ENCODE measurements around the gene SULT4A1. TPM values are rescaled to one million over a fixed set of nuclear protein-coding genes. Genes with fewer than 3 reads are reported as not detected.

Gene SULT4A1
- total RNA-seq, 1 donor from 2014 or later, result not detected

DNA sequence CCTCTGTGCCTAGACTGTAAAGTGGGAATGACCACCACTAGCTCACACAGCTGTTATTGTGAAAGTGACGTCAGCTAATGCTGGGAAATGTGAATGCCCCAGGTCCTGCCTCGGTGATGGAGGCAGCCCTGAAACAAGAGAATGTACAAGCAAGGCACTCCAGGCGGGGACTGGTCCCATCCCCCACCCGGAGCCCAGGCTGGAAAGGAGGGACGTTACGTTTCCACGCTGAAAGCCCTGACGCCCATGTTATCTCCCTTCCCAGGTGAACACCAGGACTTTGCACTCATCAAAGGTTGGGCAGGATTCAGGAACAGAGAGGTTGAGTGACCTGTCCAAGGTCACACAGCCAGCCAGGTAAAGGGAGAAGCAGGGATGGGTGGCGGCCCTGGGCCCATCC is 784 bp downstream of the SULT4A1 start:
- intact Hi-C loops (cut with micrococcal nuclease), result no loop called here

DNA sequence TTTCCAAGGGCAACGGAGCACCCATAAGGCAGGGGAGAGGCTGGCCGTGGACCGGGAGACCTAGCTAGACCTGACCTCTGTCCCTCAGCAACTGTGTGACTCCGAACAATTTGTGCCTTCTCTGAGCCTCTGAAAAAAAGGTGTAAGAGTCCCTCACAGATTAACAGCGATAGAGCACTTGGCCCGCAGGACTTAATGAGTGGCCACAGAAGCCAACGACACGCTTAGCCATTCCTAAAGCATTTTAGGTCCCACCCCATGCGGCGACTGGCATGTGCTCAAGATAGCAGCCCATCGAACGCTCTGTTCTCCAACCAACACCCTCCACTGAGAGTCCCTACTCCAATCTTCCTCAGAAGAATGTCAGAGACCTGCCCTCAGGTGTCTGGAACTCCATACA is 1.5 kb downstream of the SULT4A1 start:
- intact Hi-C loops (cut with micrococcal nuclease), result no loop called here

DNA sequence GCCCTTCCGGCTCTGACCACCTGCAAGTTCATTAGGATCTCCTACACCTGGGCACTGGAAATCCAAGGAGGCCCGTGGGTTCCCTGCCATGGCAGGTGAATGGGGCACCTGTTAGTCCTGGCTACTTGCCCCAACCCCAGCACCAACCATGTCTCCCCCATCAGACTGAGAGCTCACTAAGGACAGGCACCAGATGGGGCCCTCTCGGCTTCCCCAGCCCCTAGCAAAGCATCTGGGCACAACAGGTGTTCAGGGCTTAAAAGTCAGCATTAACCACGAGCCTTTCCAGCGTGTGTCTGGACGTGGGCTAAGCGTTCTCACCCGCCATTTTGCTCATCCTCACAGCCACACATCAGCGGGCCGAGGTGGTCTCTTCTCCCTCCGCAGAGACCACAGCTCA is 2.2 kb downstream of the SULT4A1 start:
- intact Hi-C loops (cut with micrococcal nuclease), result no loop called here

DNA sequence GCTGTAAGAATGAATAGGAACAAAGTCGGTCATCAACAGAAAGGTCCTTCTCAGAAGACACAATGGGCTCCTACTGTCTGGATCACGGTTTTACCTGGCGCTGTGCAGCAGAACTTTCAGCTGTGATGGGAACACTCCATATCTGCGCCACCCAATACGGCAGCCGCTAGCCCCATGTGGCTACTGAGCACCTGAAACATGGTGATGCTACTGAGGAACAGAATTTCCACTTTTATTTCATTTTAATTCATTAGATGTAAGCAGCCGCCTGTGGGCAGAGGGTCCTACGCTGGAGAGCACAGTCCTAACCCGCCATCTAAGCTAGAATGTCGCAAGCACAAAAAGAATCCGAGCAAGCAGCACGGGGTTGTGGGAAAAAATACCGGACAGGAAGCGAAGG is 2.7 kb downstream of the SULT4A1 start:
- intact Hi-C loops (cut with micrococcal nuclease), result no loop called here

DNA sequence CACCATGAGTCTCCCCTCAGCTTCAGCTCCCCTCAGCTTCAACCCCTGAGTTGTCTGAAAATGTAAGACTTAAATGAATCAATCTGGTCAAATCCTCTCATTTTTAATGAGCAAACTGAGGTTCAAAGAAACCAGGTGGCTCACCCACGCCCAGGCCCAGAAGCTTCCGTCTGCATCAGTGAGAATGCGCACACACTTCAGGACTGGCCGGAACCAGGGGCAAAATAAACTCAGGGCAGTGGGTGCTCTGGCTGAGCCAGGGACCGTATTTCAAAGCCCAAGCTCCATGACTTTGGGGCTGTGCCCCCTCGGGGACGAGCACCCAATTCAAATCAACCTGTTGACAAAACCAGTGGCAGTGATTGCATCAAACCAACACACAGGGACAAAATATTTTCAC is 3.1 kb downstream of the SULT4A1 start:
- intact Hi-C loops (cut with micrococcal nuclease), result no loop called here

DNA sequence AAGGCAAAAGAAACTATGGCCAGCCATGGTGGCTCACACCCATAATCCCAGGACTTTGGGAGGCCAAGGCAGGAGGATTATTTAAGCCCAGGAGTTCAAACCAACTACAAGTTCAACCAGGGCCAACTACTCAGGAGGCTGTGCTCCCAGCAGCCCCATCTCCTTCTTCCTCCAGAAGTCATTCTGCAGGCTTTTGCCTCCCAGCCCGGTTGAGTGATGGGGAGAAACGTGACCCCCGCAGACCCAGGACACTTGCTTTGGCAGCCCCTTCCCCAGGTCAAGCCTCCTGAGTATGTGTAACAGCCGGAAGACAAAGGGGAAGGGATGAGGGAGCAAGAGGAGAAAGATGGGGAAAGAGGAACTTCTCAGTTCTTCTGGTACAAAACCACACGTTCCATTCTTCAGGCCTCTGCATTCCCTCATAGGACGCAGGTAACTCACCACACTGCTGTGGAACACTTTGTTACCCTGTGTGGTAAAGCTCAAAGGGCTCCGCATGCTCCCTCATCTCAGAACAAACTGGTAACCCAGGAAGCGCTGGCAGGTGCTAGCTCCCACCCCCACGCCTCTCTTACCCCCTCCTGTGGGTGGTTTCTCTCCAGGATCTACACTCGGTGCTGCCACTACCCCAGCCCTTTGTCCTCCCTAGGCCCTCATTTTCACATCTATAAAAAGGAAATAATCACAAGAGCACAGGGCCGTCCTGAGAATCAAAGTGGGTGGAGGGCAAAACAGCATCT is 4.0 kb downstream of the SULT4A1 start:
- intact Hi-C loops (cut with micrococcal nuclease), result no loop called here

DNA sequence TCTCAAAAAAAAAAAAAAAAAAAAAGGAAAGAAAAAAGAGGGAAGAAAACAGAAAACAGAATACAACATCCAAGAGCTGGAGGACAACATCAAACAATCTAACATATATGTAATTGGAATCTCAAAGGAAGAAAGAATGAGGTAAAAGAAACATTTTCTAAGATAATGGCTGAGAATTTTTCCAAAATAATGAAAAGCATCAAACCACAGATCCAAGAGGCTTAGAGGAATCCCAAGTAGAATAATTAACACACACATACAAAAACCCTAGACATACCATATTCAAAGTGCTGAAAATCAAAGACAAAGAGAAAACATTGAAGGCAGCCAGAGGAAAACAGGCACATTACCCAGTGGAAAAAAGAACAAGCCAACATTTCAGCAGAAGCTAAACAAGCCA is 4.9 kb downstream of the SULT4A1 start:
- intact Hi-C loops (cut with micrococcal nuclease), result no loop called here

DNA sequence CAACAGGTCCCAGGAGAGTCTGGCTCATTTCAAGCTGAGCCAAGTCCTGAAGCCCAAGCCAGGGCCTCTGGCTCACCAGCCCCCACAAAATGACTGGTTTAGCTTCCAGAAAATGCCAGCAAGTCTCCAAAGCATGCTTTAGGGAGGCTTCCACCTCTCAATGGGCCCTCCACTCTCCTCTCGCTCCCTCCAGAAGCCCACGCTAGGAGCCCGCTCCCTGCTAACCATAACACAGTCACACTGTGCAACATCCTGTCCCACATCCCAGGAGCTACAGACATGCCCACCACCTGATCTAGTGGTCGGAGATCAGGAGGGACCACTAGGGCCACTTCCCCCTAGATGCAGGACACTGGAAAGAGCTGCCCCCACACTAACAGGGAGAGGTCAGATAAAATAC is 6.9 kb downstream of the SULT4A1 start:
- intact Hi-C loops (cut with micrococcal nuclease), result no loop called here

DNA sequence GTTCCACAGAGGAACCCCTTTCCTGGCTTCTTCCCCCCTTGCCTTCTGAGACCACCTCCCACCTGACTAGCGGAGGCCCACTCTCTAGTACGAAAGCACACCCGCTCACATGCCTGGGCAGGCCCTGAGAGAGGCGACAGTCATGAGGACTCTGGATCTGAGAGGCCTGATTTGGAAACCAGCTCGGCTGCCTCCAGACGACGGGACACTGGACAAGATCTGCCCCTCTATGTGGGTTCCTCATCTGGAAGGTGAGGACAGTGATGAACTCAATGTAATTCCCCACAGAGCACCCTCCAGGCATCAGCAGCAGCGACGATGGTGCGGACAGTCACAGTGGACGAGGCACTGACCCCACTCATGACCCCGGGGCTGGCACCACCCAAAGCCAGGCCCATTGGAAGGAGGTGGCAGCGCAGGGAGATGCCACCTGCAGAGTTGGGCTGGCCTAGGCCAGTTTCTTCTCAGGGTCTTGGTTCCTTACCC is 7.5 kb downstream of the SULT4A1 start:
- intact Hi-C loops (cut with micrococcal nuclease), result no loop called here

DNA sequence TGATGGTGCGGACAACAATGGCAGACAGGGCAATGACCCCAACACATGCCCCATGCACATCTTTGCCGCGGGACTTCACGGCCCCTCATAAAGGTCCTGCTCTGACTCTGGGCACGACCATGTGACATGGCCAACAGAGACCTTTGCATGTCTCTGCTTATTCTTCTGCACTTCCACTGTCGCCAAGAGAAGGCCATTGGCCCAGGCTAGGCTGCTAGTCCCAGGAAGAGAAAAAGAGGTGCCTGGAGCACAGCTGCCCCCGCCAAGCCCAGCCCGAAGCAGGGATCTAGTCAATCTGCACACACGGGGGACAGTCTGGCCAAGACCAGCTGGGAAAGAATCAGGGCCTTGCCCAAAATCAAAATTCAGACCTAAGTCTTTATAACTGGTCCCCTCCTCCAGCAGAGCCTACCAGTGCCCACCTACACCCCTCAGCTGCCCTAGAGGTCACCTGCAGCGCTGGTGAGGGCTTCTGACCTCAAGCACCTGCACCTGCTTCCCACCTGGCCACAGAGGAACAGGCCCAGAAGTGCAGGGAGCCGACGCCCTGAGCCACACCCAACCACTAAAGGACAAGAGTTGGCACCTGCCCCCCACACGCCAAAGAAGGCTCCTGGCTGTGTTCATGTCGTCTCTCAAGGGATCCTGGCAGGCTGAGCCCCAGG is 8.1 kb downstream of the SULT4A1 start:
- intact Hi-C loops (cut with micrococcal nuclease), result no loop called here

DNA sequence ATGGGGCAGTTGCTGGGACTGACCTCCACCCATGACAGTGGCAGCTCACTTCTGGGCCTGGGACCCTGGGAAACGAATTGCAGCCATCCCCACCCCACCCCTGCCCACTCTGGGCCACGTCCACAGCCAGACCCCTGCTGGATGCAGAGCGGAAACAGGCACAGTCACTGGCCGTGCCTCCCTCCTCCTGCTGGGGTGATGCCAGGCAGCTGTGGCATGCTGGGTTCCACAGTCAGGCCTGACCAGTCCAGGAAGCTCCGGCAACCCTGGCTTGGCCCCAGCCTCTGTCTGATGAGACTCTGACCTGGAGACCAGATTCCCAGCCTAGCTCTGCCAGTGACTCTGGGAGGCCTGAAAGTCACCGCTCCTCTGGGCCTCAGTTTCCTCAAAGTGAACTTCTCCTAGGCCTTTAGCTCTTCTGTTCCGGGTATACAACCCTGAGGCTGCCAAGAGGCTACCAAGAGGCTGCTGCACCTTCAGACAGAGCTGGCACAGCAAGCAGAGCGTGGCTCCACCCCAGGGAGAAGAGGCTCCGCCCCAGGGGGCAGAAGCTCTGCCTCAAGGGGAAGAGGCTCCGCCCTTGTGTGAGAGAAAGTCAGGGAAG is 8.9 kb downstream of the SULT4A1 start:
- intact Hi-C loops (cut with micrococcal nuclease), result no loop called here

DNA sequence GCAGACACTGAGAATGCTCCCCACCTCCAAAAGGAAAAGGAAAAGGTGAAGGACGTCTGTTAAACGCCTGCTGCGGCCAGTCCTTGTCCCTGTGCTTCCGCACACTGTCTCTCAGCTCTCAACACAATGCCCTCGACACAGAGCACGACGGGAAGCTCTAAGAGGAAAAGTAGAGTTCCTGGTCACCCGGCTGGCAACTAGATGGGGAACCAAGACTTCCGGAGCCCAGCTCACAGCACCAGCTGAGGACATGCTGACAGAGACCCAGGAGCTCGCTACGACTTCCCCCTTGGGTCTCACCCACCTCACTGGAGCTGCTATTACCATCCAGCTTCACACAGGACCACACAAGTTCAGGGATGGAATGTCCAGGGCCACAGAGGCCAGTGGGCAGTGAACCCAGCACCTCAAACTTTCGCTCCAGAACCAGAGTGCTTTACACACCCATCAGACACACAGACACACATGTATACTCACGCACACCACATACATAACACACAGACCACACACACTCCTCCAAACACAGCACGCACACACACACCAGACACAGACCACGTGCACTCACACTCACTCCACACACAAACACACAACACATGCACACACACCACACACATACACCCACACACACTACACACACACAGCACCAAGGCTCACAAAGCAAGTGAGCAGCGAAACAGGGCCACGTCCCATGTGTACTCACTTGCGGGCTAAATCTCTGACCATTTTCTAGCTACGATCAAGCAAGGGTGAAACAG is 9.6 kb downstream of the SULT4A1 start:
- intact Hi-C loops (cut with micrococcal nuclease), result no loop called here

DNA sequence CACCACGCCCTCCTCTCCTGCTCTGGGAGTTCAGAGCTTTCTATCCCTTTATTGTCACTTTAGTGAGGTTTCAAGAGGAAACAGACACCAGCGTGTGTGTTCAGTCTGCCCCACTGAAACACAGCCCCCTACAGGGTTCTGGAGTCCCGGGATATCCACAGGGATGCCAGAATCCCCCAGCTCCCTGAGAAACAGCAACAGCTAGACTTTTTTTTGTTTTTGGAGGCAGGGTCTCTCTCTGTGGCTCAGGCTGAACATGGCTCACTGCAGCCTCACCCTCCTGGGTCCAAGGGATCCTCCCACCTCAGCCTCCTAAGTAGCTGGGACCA is 10.4 kb downstream of the SULT4A1 start:
- intact Hi-C loops (cut with micrococcal nuclease), result no loop called here

DNA sequence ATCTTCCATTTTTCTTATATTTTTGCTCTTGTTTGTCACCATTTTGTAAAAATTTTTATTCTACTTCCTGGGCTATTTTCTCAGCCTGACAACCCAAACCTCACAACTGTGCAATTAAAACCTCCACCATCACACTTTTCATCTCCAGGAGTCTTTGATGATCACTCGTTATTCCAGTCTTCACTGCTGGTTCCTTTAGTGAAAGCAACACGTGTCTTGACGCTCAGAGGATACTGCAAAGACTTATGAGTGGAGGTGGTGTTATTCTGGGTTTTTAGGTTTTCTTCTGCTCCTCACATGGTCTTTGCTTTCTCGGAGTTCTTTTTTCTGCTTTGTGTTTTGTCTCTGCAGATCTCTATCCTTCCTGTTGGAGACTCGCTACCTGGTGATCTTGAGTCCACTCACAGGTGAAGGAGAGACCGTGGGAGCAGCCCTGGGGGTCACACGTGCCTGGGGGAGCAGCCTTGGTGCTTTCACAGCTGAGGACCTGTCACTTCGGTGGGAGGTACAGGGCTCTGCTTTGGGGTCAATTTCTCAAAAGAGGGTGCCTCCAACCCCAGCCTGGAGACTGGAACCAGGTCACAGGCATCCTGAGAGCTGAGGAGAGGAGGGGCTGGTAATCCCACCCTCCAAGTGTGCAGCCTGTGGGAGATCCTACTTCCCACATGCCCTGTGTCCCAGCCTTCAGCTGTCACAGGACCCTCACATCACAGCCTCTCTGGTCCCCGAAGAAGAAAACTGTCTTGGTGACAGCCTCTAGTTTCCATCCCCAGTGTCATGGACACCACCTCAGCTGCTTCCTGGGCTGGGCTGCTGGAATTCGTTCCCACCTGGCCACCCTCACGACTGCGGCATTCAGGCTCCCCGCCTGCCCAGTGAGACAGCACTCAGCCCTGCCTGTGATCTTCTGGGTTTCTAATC is 11.0 kb downstream of the SULT4A1 start:
- intact Hi-C loops (cut with micrococcal nuclease), result no loop called here

DNA sequence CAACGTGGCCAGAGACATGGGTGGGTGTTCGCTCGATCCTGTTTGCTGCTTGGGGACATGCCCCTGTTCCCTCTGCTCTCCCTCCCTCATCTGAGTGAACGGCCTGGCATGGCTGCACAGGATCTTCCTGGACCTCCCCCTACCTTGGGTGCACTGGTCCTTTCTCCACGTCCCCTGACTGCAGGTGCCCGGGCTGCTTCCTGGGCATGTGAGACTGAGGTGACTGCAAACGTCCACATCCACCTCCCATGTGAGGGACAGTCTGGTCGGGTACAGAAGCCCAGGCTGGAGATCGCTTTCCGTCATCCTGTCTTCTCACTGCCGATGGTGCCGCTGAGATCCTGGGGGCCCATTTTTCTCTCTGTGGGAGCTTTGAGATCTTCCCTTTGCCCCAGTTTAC is 11.8 kb downstream of the SULT4A1 start:
- intact Hi-C loops (cut with micrococcal nuclease), result no loop called here

DNA sequence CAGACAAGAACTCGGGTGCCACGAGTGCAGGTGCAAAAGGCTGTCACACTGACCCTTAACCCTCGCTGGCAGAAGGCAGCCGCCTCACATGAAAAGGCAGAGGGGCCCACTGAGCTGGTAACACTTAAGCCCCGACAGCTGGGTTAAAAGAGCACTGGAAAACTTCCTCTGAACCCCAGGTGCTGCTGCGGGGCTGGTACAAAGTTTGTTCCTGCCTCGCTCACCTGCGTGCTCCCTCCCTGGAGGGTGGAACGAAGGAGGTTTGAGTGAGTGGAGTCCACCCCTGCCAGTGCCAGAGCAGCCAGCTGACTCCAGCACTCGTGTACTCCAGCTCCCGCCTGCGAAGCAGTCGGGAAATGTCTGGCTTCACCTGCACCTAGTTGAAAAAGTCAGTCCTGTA is 12.6 kb downstream of the SULT4A1 start:
- intact Hi-C loops (cut with micrococcal nuclease), result no loop called here

DNA sequence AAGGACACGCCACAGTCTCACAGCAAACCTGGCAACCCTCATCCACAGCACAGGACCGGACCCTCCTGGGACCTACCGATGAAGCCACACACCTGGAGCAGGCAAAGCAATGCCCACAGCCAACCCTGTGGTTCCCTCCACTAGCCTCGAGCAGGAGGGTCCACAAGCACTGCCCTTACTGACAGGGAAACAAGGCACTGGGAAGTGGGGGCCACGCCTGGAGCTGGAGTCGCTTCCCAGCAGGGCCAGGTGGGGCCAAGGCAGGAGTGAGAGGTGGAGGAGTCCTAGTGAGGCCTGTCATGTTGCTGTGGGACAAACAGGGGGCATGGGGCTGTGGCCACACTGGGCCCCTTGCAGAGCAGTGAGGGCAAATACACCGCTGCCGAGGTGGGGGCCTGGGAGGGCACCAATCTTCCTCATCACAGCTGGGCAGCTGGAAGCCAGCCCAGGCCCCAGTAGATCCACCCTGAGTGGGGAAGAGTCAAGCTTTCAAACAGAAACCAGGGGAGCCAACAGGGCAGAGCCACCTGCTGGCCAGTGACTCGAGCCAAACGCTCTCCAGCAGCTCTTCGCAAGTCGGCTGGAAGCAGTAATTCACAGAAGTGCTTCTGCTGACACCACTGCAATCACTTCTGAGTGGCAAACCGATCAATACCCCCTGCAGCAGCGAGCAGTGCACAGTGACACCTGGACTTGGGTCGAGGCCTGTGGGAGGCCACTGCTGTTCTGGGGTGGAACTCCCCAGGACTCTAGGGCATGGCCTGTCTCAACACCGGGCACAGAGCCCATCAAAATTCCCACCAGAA is 13.7 kb downstream of the SULT4A1 start:
- intact Hi-C loops (cut with micrococcal nuclease), result no loop called here

DNA sequence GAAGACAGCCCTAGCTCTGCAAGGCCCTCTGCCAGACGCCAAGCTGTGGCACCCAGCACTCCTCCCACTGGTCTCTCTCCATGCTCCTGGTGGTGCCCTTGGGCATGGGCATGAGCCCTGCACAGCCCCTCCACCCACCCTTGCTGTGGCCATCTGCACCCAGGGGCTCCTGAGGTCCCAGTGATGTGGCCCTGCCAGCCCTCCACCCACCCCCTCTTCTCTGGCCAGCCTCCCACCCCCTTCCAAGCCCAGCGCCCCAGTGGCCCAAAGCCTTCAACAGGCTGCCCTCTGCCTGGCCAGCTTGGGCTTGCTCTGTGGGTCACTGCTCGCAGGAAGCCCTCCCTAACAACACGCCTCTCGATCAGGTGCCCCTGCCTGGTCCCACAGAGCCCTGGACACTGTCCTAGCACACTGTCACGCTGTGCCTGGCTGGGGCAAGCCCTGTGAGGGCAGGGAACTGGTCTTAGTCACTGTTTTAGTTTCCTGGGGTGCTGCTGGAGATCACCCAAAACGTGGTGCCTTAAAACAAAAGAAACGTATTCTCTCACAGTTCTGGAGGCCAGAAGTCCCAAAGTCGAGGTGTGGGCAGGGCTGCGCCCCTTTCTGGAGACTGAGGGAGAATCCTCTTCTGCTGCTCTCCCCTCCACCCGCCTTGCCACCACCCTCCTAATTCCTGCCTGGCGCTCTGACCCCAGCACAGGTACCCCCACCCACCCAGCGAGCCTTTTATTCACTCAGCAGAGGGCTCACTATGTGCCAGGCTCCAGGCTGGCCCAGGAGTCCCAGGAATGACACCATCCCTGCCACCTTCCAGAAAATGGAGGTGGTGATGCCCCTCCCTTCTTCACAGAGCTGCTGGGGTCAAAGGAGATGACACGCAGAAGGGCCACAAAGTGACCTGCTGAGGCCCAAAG is 14.7 kb downstream of the SULT4A1 start:
- intact Hi-C loops (cut with micrococcal nuclease), result no loop called here

DNA sequence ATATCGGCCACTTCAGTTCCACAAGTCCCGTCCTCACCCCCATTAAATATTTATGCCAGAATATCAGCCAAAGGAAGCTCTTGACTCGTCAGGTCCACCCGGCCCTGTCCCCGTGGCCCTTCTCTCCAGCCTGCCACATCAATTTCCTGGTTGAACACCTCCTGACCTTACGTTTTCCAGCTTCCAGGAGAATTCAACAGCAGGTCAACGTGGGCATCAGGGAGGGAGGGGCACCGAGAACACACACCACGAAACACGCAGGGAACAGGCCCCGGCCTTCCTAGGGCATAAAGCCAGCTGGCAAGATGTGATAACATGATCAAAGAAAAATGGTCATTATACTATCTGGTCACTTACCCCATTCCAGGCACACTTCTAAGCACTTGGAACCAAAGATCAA is 15.3 kb downstream of the SULT4A1 start:
- intact Hi-C loops (cut with micrococcal nuclease), result no loop called here
